B cell (primary cell): Measurements from ENCODE around the gene SLC6A16. TPM values are rescaled to one million over a fixed set of nuclear protein-coding genes. Genes with fewer than 3 reads are reported as not detected.

ENCODE experiments used
- ATAC-seq: fragments of 200-7000 bp; cut with Tn5 transposase; one replicate; pipeline ENCODE4 v1.10.0; 2021; ENCODE audit warnings: low read depth, mild to moderate bottlenecking, moderate number of reproducible peaks, moderate library complexity
- CTCF ChIA-PET: fragments of 350-600 bp; sonication (Branson Sonifier 250); formaldehyde crosslinking; loops from one replicate; lab custom pipeline; 2021; ENCODE audit warnings: antibody characterized with exemption, inconsistent platforms; lab: Charles Lee
- POLR2A ChIA-PET: fragments of 350-600 bp; sonication (Branson Sonifier 250); formaldehyde crosslinking; loops from one replicate; lab custom pipeline; 2021; ENCODE audit warnings: antibody characterized with exemption; lab: Charles Lee
- DNase-seq: peaks from one replicate; pipeline ENCODE4 v3.0.0; 2013
- H2AFZ ChIP-seq: 2 replicates; pipeline ENCODE4 v1.6.1; 2012; ENCODE audit warnings: mild to moderate bottlenecking, low read depth, low read length; ENCODE audit not compliant: insufficient read depth, poor library complexity, severe bottlenecking
- H3K27ac ChIP-seq, 2 donors: 1 replicate in 1 of 2; 2 replicates in 1 of 2; pipeline ENCODE4 v1.5.1; 2012 to 2013; ENCODE audit warnings: low read length in 2 of 2, mild to moderate bottlenecking in 2 of 2, moderate library complexity in 1 of 2
- H3K27me3 ChIP-seq, 4 experiments: fragments of 200-600 bp in 1 of 4; sonication (generic) in 1 of 4; replicated peaks in 1 of 4; 1 replicate in 2 of 4; 2 replicates in 2 of 4; pipeline versions ENCODE4 v1.6.1 to v1.7.0; 2013 to 2016; ENCODE audit warnings: low read length in 3 of 4, mild to moderate bottlenecking in 2 of 4, mixed read lengths in 1 of 4, moderate library complexity in 1 of 4; ENCODE audit not compliant: insufficient read depth in 4 of 4, control insufficient read depth in 3 of 4; ENCODE audit errors: control extremely low read depth in 1 of 4
- H3K36me3 ChIP-seq, 2 experiments: replicated peaks in 1 of 2; 1 replicate in 1 of 2; 2 replicates in 1 of 2; pipeline versions ENCODE4 v1.6.1 to v1.7.1; 2013; ENCODE audit warnings: low read length in 1 of 2; ENCODE audit not compliant: insufficient read depth in 2 of 2, control insufficient read depth in 1 of 2; ENCODE audit errors: control extremely low read depth in 1 of 2, extremely low read depth in 1 of 2
- H3K4me1 ChIP-seq, 2 donors: fragments of 200-600 bp in 1 of 2; sonication (generic) in 1 of 2; 1 replicate in 1 of 2; 2 replicates in 1 of 2; pipeline versions ENCODE4 v1.5.1 to v1.6.1; 2013 to 2017; ENCODE audit warnings: low read length in 2 of 2; ENCODE audit not compliant: control insufficient read depth in 2 of 2, insufficient read depth in 2 of 2
- H3K4me2 ChIP-seq: replicated peaks from 2 replicates; pipeline ENCODE3; 2012; ENCODE audit warnings: mild to moderate bottlenecking, low read depth, low read length; ENCODE audit not compliant: poor library complexity, severe bottlenecking
- H3K4me3 ChIP-seq, 5 experiments: fragments of 200-600 bp in 1 of 5; sonication (generic) in 1 of 5; 1 replicate in 3 of 5; 2 replicates in 2 of 5; pipeline versions ENCODE4 v1.5.1 to v1.7.0; 2011 to 2016; ENCODE audit warnings: low read length in 4 of 5, mild to moderate bottlenecking in 4 of 5, low read depth in 2 of 5, control low read depth in 1 of 5, moderate library complexity in 1 of 5; ENCODE audit not compliant: insufficient read depth in 1 of 5; ENCODE audit errors: control extremely low read depth in 1 of 5, extremely low read depth in 1 of 5
- H3K79me2 ChIP-seq: fragments of 200-600 bp; sonication (generic); one replicate; pipeline ENCODE4 v1.6.0; 2016; ENCODE audit warnings: low read length; ENCODE audit not compliant: control insufficient read depth, insufficient read depth
- H3K9ac ChIP-seq: fragments of 200-600 bp; sonication (generic); 2 replicates; pipeline ENCODE4 v1.6.1; 2017; ENCODE audit warnings: mild to moderate bottlenecking, low read length, moderate library complexity
- H3K9me3 ChIP-seq, 3 donors: one replicate each; pipeline versions ENCODE4 v1.6.1 to v1.7.1; 2013; ENCODE audit warnings: low read length in 2 of 3; ENCODE audit not compliant: control insufficient read depth in 2 of 3, insufficient read depth in 1 of 3; ENCODE audit errors: control extremely low read depth in 1 of 3
- H4K20me1 ChIP-seq: 2 replicates; pipeline ENCODE4 v1.6.0; 2012; ENCODE audit warnings: mild to moderate bottlenecking, low read length; ENCODE audit not compliant: insufficient read depth, control insufficient read depth, poor library complexity, severe bottlenecking
- H3K27ac Mint-ChIP-seq: one replicate; pipeline ENCODE4 v1.8.0; 2021; ENCODE audit warnings: mixed read lengths
- H3K27me3 Mint-ChIP-seq: one replicate; pipeline ENCODE4 v1.8.0; 2021; ENCODE audit warnings: mixed read lengths
- H3K4me1 Mint-ChIP-seq: one replicate; pipeline ENCODE4 v1.8.0; 2021; ENCODE audit warnings: mixed read lengths
- H3K4me3 Mint-ChIP-seq: one replicate; pipeline ENCODE4 v1.8.0; 2021; ENCODE audit warnings: mixed read lengths
- H3K9me3 Mint-ChIP-seq: one replicate; pipeline ENCODE4 v1.8.0; 2022; ENCODE audit warnings: mixed read lengths; ENCODE audit not compliant: insufficient read depth
- CTCF ChIP-seq: fragments of 200-600 bp; IDR thresholded peaks from one replicate; pipeline ENCODE4 v1.8.0; 2022; ENCODE audit warnings: antibody characterized with exemption, mild to moderate bottlenecking
- WGBS: methylation state at CpG from one replicate; pipeline ENCODE4 v1.1.5; 2013; ENCODE audit warnings: missing lambda C conversion rate; ENCODE audit not compliant: insufficient coverage; 5-methylcytosine and 5-hydroxymethylcytosine counted together
- intact Hi-C: fragments of 100-400 bp; cut with micrococcal nuclease; formaldehyde crosslinking; loops from one replicate; pipeline ENCODE4 v1.10.0; 2022
- polyA plus RNA-seq: library from polyadenylated mRNA; depleted of rRNA; stranded (reverse); fragments of >200 nt; gene quantifications from 2 replicates; pipeline ENCODE4 v1.2.3, GENCODE V29; 2012
- total RNA-seq, 2 donors: library from RNA; stranded (reverse); fragments of 120-200 nt in 1 of 2; gene quantifications; 1 replicate in 1 of 2; 2 replicates in 1 of 2; pipeline versions ENCODE4 v1.2.3 to v1.2.4, GENCODE V29; 2013 to 2022

Gene SLC6A16
- total and polyA plus RNA-seq, 2 donors (not counting 1 experiment from before 2014, with no cell fraction given) = 22.3 to 68.4 TPM

DNA sequence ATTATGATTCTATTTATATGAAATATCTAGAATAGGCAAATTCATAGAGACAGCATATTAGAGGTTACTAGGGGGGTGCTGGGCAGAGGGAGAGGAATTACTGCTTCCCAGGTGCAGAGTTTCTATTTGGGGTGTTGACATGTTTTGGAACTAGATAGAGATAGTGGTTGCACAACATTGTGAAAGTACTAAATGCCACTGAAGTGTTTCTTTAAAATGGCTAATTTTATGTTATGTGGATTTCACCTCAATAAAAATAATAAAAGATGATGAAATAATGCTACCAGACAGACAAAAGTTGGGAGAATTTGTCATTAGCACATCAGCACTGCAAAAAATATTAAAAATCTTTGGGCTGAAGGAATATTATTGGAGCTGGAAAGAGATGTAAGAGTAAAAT is 63.4 kb downstream of the SLC6A16 start:
- intact Hi-C loops = no loop called here
- ChIA-PET CTCF (no interaction called here), POLR2A (no interaction called here)
- no peak for ATAC-seq
- no peak for DNase-seq
- peaks cover 3% of the 10 kb centered on the region for H3K4me1 Mint-ChIP-seq
- no peaks in the 10 kb centered on the region for H4K20me1 ChIP-seq
- H3K36me3 ChIP-seq = no peaks in the 10 kb centered on the region
- H3K4me3 ChIP-seq = no peak overlapping the region
- H3K27me3 ChIP-seq = peaks cover 0 to 11% (median 0%) of the 10 kb centered on the region in 4 experiments
- no peak overlapping the region for H3K27ac Mint-ChIP-seq
- H3K4me3 Mint-ChIP-seq = no peak overlapping the region
- no peak overlapping the region for H2AFZ ChIP-seq
- peaks cover 31% of the 10 kb centered on the region for H3K27me3 Mint-ChIP-seq
- H3K4me2 ChIP-seq = no peak overlapping the region
- H3K27ac ChIP-seq = no peak overlapping the region
- H3K9ac ChIP-seq = no peak overlapping the region
- H3K4me1 ChIP-seq = no peaks in the 10 kb centered on the region
- no peaks in the 10 kb centered on the region for H3K79me2 ChIP-seq
- peaks cover 12% of the 10 kb centered on the region for H3K9me3 Mint-ChIP-seq
- peaks cover 18 to 28% (median 25%) of the 10 kb centered on the region in 3 donors for H3K9me3 ChIP-seq
- no peak for TF ChIP-seq CTCF

DNA sequence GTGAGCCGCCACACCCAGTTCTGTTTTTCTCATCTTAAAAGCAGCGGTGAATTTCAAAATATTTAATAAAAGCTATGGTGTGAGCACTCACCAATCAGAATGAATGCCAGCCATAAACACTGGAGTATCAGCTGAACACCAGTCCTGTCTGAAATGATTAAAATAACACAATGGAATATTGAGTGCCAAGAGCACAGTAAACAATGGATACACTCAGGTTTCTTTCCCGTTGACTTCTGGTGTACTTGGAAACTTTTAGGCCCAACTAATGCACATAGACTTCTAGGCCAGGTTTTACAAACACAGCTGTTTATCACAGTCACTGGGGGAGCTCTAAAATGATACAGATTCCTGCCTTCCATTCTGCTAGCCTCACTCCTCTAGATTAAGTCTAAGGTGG is 68.3 kb downstream of the SLC6A16 start:
- Histone ChIP-seq H3K4me2 (no peak overlapping the region), H3K4me3 (no peak overlapping the region), H3K79me2 (no peaks in the 10 kb centered on the region), H2AFZ (no peak overlapping the region), H4K20me1 (no peaks in the 10 kb centered on the region), H3K27ac (no peak overlapping the region), H3K36me3 (no peaks in the 10 kb centered on the region), H3K27me3 (peaks cover 0 to 31% (median 2%) of the 10 kb centered on the region in 4 experiments), H3K9ac (no peak overlapping the region), H3K4me1 (no peaks in the 10 kb centered on the region), H3K9me3 (peaks cover 12 to 19% (median 16%) of the 10 kb centered on the region in 3 donors)
- TF ChIP-seq CTCF = no peak
- POLR2A ChIA-PET = no interaction called here
- ATAC-seq (no peak), DNase-seq (no peak)
- intact Hi-C loops = no loop called here
- Mint-ChIP-seq H3K9me3 (peaks cover 9% of the 10 kb centered on the region), H3K4me3 (no peak overlapping the region), H3K27me3 (peaks cover 51% of the 10 kb centered on the region), H3K27ac (no peak overlapping the region), H3K4me1 (no peaks in the 10 kb centered on the region)
- CTCF ChIA-PET = interaction anchor here (0.6 kb wide), 1 partner anchor 55 kb away, joined by 3 read pairs; no protein-coding TSS in a partner anchor
- WGBS = no CpG with 5 or more reads among the region's 3 CpGs
